RWPE2 (cell line): ENCODE data around the gene RPGR.

ENCODE experiments used
- ATAC-seq: fragments of 200-7000 bp; cut with Tn5 transposase; 3 replicates; pipeline ENCODE4 v1.9.1; 2021; ENCODE audit warnings: low read depth
- DNase-seq: peaks from one replicate; pipeline ENCODE4 v3.0.0-alpha.2; 2020; ENCODE audit warnings: low spot score
- H3K27ac ChIP-seq: fragments of 450-650 bp; 2 replicates; pipeline ENCODE4 v1.5.1; 2017; ENCODE audit warnings: mild to moderate bottlenecking; ENCODE audit not compliant: poor library complexity, severe bottlenecking
- H3K27me3 ChIP-seq: fragments of 250-450 bp; sonication (Bioruptor Pico); 2 replicates; pipeline ENCODE4 v1.5.1; 2021; ENCODE audit warnings: mild to moderate bottlenecking, moderate library complexity; ENCODE audit not compliant: insufficient read depth, poor library complexity, severe bottlenecking
- H3K36me3 ChIP-seq: fragments of 250-450 bp; sonication (Bioruptor Pico); 2 replicates; pipeline ENCODE4 v1.5.1; 2020; ENCODE audit warnings: low read depth, mild to moderate bottlenecking, moderate library complexity
- H3K4me1 ChIP-seq: fragments of 250-450 bp; sonication (Bioruptor Pico); 2 replicates; pipeline ENCODE4 v1.5.1; 2021; ENCODE audit warnings: mild to moderate bottlenecking, moderate library complexity; ENCODE audit not compliant: insufficient read depth, poor library complexity, severe bottlenecking
- H3K4me3 ChIP-seq: fragments of 250-450 bp; sonication (Bioruptor Pico); 2 replicates; pipeline ENCODE4 v1.5.1; 2021; ENCODE audit warnings: mild to moderate bottlenecking, moderate library complexity; ENCODE audit not compliant: severe bottlenecking
- H3K9me3 ChIP-seq: fragments of 250-450 bp; sonication (Bioruptor Pico); 2 replicates; pipeline ENCODE4 v1.5.1; 2021; ENCODE audit warnings: mild to moderate bottlenecking, moderate library complexity; ENCODE audit not compliant: severe bottlenecking
- CTCF ChIP-seq: fragments of 450-650 bp; IDR thresholded peaks from one replicate; pipeline ENCODE4 v1.5.1; 2017; ENCODE audit warnings: mild to moderate bottlenecking, moderate library complexity; ENCODE audit not compliant: poor library complexity, severe bottlenecking

The RPGR gene

DNA sequence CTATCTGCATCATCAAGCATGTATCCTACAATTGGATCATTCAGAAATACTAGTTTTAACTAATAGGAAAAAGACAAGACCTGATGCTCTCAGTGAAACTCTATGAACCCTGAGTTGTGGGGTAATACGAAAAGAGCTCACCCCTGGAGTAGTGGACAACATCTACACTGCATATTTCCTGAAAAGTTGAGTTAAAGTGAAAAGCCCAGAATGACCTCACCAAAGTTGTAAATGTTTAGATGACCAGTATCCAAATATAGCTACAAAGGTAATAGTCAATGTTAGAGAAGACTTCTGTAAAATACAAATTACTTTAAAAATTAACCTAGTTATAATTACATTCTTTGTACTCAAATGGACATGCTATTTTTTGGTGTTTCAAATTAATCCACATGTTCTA is 53.9 kb downstream of the RPGR start:
- H3K27me3 ChIP-seq, result no peaks in the 10 kb centered on the region
- peaks cover 8% of the 10 kb centered on the region for H3K4me1 ChIP-seq
- H3K4me3 ChIP-seq, result no peak overlapping the region
- TF ChIP-seq CTCF, result no peak
- H3K36me3 ChIP-seq, result no peaks in the 10 kb centered on the region
- no peaks in the 10 kb centered on the region for H3K9me3 ChIP-seq
- H3K27ac ChIP-seq, result no peak overlapping the region
- ATAC-seq, result no peak
- DNase-seq, result no peak

- Histone ChIP-seq H3K4me3 (no peak overlapping the region), H3K9me3 (no peaks in the 10 kb centered on the region), H3K4me1 (peaks cover 8% of the 10 kb centered on the region), H3K36me3 (no peaks in the 10 kb centered on the region), H3K27me3 (no peaks in the 10 kb centered on the region), H3K27ac (no peak overlapping the region)
- ATAC-seq (no peak), DNase-seq (no peak)
- no peak for TF ChIP-seq CTCF
Observed at GRCh38 chrX:38271154-38271716, 56.1 kb downstream of the RPGR start.

DNA sequence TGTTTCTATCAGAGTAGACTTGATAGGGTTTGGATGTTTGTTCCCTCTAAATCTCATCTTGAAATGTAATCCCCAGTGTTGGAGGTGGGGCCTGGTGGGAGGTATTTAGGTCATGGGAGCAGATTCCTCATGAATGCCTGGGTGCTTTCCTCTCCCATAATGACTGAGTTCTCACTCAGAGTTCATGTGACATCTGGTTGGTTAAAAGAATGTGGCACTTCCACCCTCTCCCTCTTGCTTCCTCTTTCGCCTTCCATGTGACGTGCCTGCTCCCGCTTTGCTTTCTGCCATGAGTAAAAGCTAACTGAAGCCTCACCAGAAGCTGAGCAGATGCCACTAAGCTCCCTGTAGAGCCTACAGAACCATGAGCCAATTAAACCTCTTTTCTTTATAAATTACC is 59.3 kb downstream of the RPGR start:
- TF ChIP-seq CTCF, result no peak
- H3K27ac ChIP-seq, result no peak overlapping the region

DNA sequence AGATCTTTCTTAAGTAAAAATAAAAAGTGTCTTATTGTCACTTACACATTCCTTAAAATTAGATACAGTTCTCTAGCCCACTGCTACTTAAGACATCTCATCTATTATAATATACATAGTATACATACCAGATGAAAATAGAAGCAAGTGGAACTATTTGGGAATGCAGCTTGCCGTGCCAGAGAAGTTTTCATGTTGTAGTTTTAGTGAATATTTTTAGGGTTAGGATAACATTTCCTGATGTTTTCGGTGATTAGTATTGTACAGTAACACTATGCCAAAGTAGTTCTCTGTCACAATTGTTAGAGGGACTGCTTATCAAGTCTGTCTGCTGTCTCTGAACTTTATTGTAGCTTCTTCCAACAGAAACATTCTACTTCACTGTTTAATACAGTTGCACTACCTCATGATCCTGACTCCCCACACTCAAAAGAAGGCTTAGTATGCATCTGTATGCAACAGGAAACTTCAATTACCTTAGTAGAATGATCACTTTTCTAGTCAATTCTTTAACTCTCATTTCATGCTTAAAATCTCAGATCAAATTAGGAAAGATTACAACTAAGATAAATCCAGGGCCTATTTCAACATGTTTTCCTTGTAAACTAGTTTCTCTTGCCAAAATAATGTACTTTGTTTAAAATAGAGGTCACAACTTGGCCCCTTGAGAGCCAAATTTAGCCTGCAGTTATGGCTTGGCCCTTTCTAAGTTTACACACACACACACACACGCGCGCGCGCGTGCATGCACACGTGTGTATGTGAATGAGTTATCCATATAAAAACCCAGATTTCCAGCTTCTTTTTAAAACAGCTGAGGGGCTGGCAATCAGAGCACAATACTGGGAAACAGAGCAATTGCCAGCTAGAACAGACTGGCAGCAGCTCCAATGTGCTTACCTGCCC is 64.3 kb downstream of the RPGR start:
- H3K9me3 ChIP-seq, result no peaks in the 10 kb centered on the region
- DNase-seq (no peak), ATAC-seq (no peak)
- no peak for TF ChIP-seq CTCF
- no peaks in the 10 kb centered on the region for H3K27me3 ChIP-seq
- no peaks in the 10 kb centered on the region for H3K36me3 ChIP-seq
- no peaks in the 10 kb centered on the region for H3K4me1 ChIP-seq
- H3K27ac ChIP-seq, result no peak overlapping the region
- H3K4me3 ChIP-seq, result no peak overlapping the region

More for the DNA sequence above, 59.3 kb downstream of the RPGR start:
- DNase-seq, result no peak
- Histone ChIP-seq H3K4me3 (no peak overlapping the region), H3K27me3 (no peaks in the 10 kb centered on the region), H3K9me3 (no peaks in the 10 kb centered on the region), H3K4me1 (no peaks in the 10 kb centered on the region), H3K36me3 (no peaks in the 10 kb centered on the region)
- no peak for ATAC-seq

DNA sequence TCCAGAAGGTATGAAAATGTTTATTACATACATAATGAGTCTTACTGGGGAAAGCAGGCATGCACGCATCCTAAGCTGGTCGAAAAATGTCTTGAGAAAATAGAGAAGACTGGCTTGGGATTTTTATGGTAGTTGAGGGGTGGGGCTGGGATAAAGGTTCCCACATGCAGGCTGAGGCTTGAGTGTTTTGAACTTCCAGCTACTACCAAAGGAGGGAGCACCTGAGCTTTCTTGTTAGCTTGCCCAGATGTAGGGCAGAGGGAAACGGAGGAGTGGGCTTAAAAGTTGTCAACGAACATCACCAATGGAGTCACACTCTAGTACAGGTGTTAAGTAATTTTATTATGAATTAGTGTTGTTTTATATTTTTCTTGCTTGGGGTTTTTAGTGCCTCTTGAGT is 67.1 kb downstream of the RPGR start:
- TF ChIP-seq CTCF, result peak; percentile 31
- no peaks in the 10 kb centered on the region for H3K9me3 ChIP-seq
- no peaks in the 10 kb centered on the region for H3K27me3 ChIP-seq
- no peak overlapping the region for H3K4me3 ChIP-seq
- H3K36me3 ChIP-seq, result no peaks in the 10 kb centered on the region
- no peak overlapping the region for H3K27ac ChIP-seq
- ATAC-seq (0 out of 3 replicates have a peak, but pooled peaks have one; percentile 42), DNase-seq (no peak)
- no peaks in the 10 kb centered on the region for H3K4me1 ChIP-seq
